B cell (primary cell): ENCODE results near the gene DHRS4. TPM values are rescaled to one million over a fixed set of nuclear protein-coding genes. Genes with fewer than 3 reads are reported as not detected.

Experiments
- ATAC-seq: fragments of 200-7000 bp; cut with Tn5 transposase; one replicate; pipeline ENCODE4 v1.10.0; 2021; ENCODE audit warnings: low read depth, mild to moderate bottlenecking, moderate number of reproducible peaks, moderate library complexity
- CTCF ChIA-PET: fragments of 350-600 bp; sonication (Branson Sonifier 250); formaldehyde crosslinking; loops from one replicate; lab custom pipeline; 2021; ENCODE audit warnings: antibody characterized with exemption, inconsistent platforms; lab: Charles Lee
- POLR2A ChIA-PET: fragments of 350-600 bp; sonication (Branson Sonifier 250); formaldehyde crosslinking; loops from one replicate; lab custom pipeline; 2021; ENCODE audit warnings: antibody characterized with exemption; lab: Charles Lee
- DNase-seq: peaks from one replicate; pipeline ENCODE4 v3.0.0; 2013
- H2AFZ ChIP-seq: 2 replicates; pipeline ENCODE4 v1.6.1; 2012; ENCODE audit warnings: mild to moderate bottlenecking, low read depth, low read length; ENCODE audit not compliant: insufficient read depth, poor library complexity, severe bottlenecking
- H3K27ac ChIP-seq, 2 donors: 1 replicate in 1 of 2; 2 replicates in 1 of 2; pipeline ENCODE4 v1.5.1; 2012 to 2013; ENCODE audit warnings: low read length in 2 of 2, mild to moderate bottlenecking in 2 of 2, moderate library complexity in 1 of 2
- H3K27me3 ChIP-seq, 4 experiments: fragments of 200-600 bp in 1 of 4; sonication (generic) in 1 of 4; replicated peaks in 1 of 4; 1 replicate in 2 of 4; 2 replicates in 2 of 4; pipeline versions ENCODE4 v1.6.1 to v1.7.0; 2013 to 2016; ENCODE audit warnings: low read length in 3 of 4, mild to moderate bottlenecking in 2 of 4, mixed read lengths in 1 of 4, moderate library complexity in 1 of 4; ENCODE audit not compliant: insufficient read depth in 4 of 4, control insufficient read depth in 3 of 4; ENCODE audit errors: control extremely low read depth in 1 of 4
- H3K36me3 ChIP-seq, 2 experiments: replicated peaks in 1 of 2; 1 replicate in 1 of 2; 2 replicates in 1 of 2; pipeline versions ENCODE4 v1.6.1 to v1.7.1; 2013; ENCODE audit warnings: low read length in 1 of 2; ENCODE audit not compliant: insufficient read depth in 2 of 2, control insufficient read depth in 1 of 2; ENCODE audit errors: control extremely low read depth in 1 of 2, extremely low read depth in 1 of 2
- H3K4me1 ChIP-seq, 2 donors: fragments of 200-600 bp in 1 of 2; sonication (generic) in 1 of 2; 1 replicate in 1 of 2; 2 replicates in 1 of 2; pipeline versions ENCODE4 v1.5.1 to v1.6.1; 2013 to 2017; ENCODE audit warnings: low read length in 2 of 2; ENCODE audit not compliant: control insufficient read depth in 2 of 2, insufficient read depth in 2 of 2
- H3K4me2 ChIP-seq: replicated peaks from 2 replicates; pipeline ENCODE3; 2012; ENCODE audit warnings: mild to moderate bottlenecking, low read depth, low read length; ENCODE audit not compliant: poor library complexity, severe bottlenecking
- H3K4me3 ChIP-seq, 5 experiments: fragments of 200-600 bp in 1 of 5; sonication (generic) in 1 of 5; 1 replicate in 3 of 5; 2 replicates in 2 of 5; pipeline versions ENCODE4 v1.5.1 to v1.7.0; 2011 to 2016; ENCODE audit warnings: low read length in 4 of 5, mild to moderate bottlenecking in 4 of 5, low read depth in 2 of 5, control low read depth in 1 of 5, moderate library complexity in 1 of 5; ENCODE audit not compliant: insufficient read depth in 1 of 5; ENCODE audit errors: control extremely low read depth in 1 of 5, extremely low read depth in 1 of 5
- H3K79me2 ChIP-seq: fragments of 200-600 bp; sonication (generic); one replicate; pipeline ENCODE4 v1.6.0; 2016; ENCODE audit warnings: low read length; ENCODE audit not compliant: control insufficient read depth, insufficient read depth
- H3K9ac ChIP-seq: fragments of 200-600 bp; sonication (generic); 2 replicates; pipeline ENCODE4 v1.6.1; 2017; ENCODE audit warnings: mild to moderate bottlenecking, low read length, moderate library complexity
- H3K9me3 ChIP-seq, 3 donors: one replicate each; pipeline versions ENCODE4 v1.6.1 to v1.7.1; 2013; ENCODE audit warnings: low read length in 2 of 3; ENCODE audit not compliant: control insufficient read depth in 2 of 3, insufficient read depth in 1 of 3; ENCODE audit errors: control extremely low read depth in 1 of 3
- H4K20me1 ChIP-seq: 2 replicates; pipeline ENCODE4 v1.6.0; 2012; ENCODE audit warnings: mild to moderate bottlenecking, low read length; ENCODE audit not compliant: insufficient read depth, control insufficient read depth, poor library complexity, severe bottlenecking
- H3K27ac Mint-ChIP-seq: one replicate; pipeline ENCODE4 v1.8.0; 2021; ENCODE audit warnings: mixed read lengths
- H3K27me3 Mint-ChIP-seq: one replicate; pipeline ENCODE4 v1.8.0; 2021; ENCODE audit warnings: mixed read lengths
- H3K4me1 Mint-ChIP-seq: one replicate; pipeline ENCODE4 v1.8.0; 2021; ENCODE audit warnings: mixed read lengths
- H3K4me3 Mint-ChIP-seq: one replicate; pipeline ENCODE4 v1.8.0; 2021; ENCODE audit warnings: mixed read lengths
- H3K9me3 Mint-ChIP-seq: one replicate; pipeline ENCODE4 v1.8.0; 2022; ENCODE audit warnings: mixed read lengths; ENCODE audit not compliant: insufficient read depth
- EZH2 ChIP-seq: IDR thresholded peaks from 2 replicates; pipeline ENCODE4 v1.6.1; 2012; ENCODE audit warnings: borderline replicate concordance, low read depth, mild to moderate bottlenecking, moderate library complexity, low read length; ENCODE audit not compliant: insufficient read depth, poor library complexity, severe bottlenecking
- whole genome bisulfite sequencing: methylation state at CpG from one replicate; pipeline ENCODE4 v1.1.5; 2013; ENCODE audit warnings: missing lambda C conversion rate; ENCODE audit not compliant: insufficient coverage; 5-methylcytosine and 5-hydroxymethylcytosine counted together
- intact Hi-C: fragments of 100-400 bp; cut with micrococcal nuclease; formaldehyde crosslinking; loops from one replicate; pipeline ENCODE4 v1.10.0; 2022
- polyA minus RNA-seq: library from RNA; depleted of rRNA, polyadenylated mRNA; stranded (reverse); fragments of >200 nt; gene quantifications from 2 replicates; pipeline ENCODE4 v1.2.3, GENCODE V29; 2012
- polyA plus RNA-seq: library from polyadenylated mRNA; depleted of rRNA; stranded (reverse); fragments of >200 nt; gene quantifications from 2 replicates; pipeline ENCODE4 v1.2.3, GENCODE V29; 2012
- total RNA-seq, 2 donors: library from RNA; stranded (reverse); fragments of 120-200 nt in 1 of 2; gene quantifications; 1 replicate in 1 of 2; 2 replicates in 1 of 2; pipeline versions ENCODE4 v1.2.3 to v1.2.4, GENCODE V29; 2013 to 2022
- TF ChIP-seq, protein P1 (sequence below): fragments of 200-600 bp; IDR thresholded peaks from one replicate; pipeline ENCODE4 v1.8.0; 2022; ENCODE audit warnings: antibody characterized with exemption, mild to moderate bottlenecking

DHRS4 gene
- 15.3 and 15.6 TPM in 2 replicates for total RNA-seq
- total RNA-seq (2013), result 13.7 TPM
- 8.0 and 16.2 TPM in 2 replicates for polyA plus RNA-seq
- polyA minus RNA-seq, result 8.8 and 23.3 TPM in 2 replicates

- DNase-seq (peak; percentile 83), ATAC-seq (peak; percentile 94)
- TF ChIP-seq, protein P1, sequence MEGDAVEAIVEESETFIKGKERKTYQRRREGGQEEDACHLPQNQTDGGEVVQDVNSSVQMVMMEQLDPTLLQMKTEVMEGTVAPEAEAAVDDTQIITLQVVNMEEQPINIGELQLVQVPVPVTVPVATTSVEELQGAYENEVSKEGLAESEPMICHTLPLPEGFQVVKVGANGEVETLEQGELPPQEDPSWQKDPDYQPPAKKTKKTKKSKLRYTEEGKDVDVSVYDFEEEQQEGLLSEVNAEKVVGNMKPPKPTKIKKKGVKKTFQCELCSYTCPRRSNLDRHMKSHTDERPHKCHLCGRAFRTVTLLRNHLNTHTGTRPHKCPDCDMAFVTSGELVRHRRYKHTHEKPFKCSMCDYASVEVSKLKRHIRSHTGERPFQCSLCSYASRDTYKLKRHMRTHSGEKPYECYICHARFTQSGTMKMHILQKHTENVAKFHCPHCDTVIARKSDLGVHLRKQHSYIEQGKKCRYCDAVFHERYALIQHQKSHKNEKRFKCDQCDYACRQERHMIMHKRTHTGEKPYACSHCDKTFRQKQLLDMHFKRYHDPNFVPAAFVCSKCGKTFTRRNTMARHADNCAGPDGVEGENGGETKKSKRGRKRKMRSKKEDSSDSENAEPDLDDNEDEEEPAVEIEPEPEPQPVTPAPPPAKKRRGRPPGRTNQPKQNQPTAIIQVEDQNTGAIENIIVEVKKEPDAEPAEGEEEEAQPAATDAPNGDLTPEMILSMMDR, result peak; percentile 88
- TF ChIP-seq EZH2, result no peak
- H3K4me1 ChIP-seq, result peaks cover 7 to 16% of the 10 kb centered on the region in 2 donors
- Mint-ChIP-seq H3K4me1 (peaks cover 25% of the 10 kb centered on the region), H3K27me3 (no peaks in the 10 kb centered on the region), H3K4me3 (peak within 1 kb of the TSS; percentile 97), H3K27ac (peak within 1 kb of the TSS; percentile 90), H3K9me3 (no peaks in the 10 kb centered on the region)
- H3K27me3 ChIP-seq, result no peaks in the 10 kb centered on the region
- intact Hi-C loops, result loop anchor here (1.0 to 10.0 kb wide), 5 partner anchors 24 to 486 kb away; partner anchors contain the start of gene NGDN
- H3K27ac ChIP-seq, result peak within 1 kb of the TSS; percentile 40 to 63
- H4K20me1 ChIP-seq, result no peaks in the 10 kb centered on the region
- H3K9me3 ChIP-seq, result peaks cover 0 to 5% (median 0%) of the 10 kb centered on the region in 3 donors
- POLR2A ChIA-PET, result no interaction called here
- peak within 1 kb of the TSS; percentile 90 for H2AFZ ChIP-seq
- peaks cover 3% of the 10 kb centered on the region for H3K79me2 ChIP-seq
- peak within 1 kb of the TSS; percentile 71 for H3K4me2 ChIP-seq
- CTCF ChIA-PET, result interaction anchor here (0.9 to 1.6 kb wide), 8 partner anchors 12 to 365 kb away, joined by 3 to 5 read pairs (median 3); no protein-coding TSS in a partner anchor
- under 1% methylated on average over 43 of the region's 44 CpGs for WGBS
- peak within 1 kb of the TSS; percentile 32 to 97 (median 70) for H3K4me3 ChIP-seq
- H3K9ac ChIP-seq, result peak within 1 kb of the TSS; percentile 88
- H3K36me3 ChIP-seq, result peaks cover 0 to 3% of the 10 kb centered on the region in 2 experiments
Observed at GRCh38 chr14:23953464-23954278, at the start of gene DHRS4. Gene DHRS4 (plus strand): TSS chr14:23953770. CDS start chr14:23953789, 19 bp downstream.
